Measurements from ENCODE around the gene CCT6B. TPM values are rescaled to one million over a fixed set of nuclear protein-coding genes. Genes with fewer than 3 reads are reported as not detected.

The CCT6B gene
- total and polyA plus RNA-seq, 2 of the 13 experiments (the other 11 are each of a cell fraction or from before 2014, with no cell fraction given): 0.41 to 1.4 TPM

GRCh38 chr17:34979153-34979552 lies 17.9 kb upstream of the CCT6B start:
- ATAC-seq (no peak), FAIRE-seq (no peak), DNase-seq (ENCODE audit: low spot score) (no peak)
- POLR2A ChIA-PET: interaction anchor here (2.0 to 3.2 kb wide), 3 partner anchors 18 to 111 kb away, joined by 10 to 14 read pairs (median 12); partner anchors contain the start of genes CCT6B and ZNF830
- intact Hi-C loops (cut with micrococcal nuclease; ENCODE audit: unreplicated experiment) (loop anchor here (5.0 kb wide), 1 partner anchor 557 kb away; no protein-coding TSS in a partner anchor), in situ Hi-C loops (cut with HindIII; ENCODE audit: extremely low pct_ligation_motif_present, low pct_unique_long_range_greater_than_20kb) (no loop called here)
- no peak overlapping the region for H3K9ac ChIP-seq (ENCODE audit: insufficient read depth, low read depth, low read length)
- H3K4me1 ChIP-seq (ENCODE audit: insufficient read depth, low read length): peaks cover 39% of the 10 kb centered on the region
- no peaks in the 10 kb centered on the region for H3K27me3 ChIP-seq (ENCODE audit: control insufficient read depth in 1 of 2, insufficient read depth in 2 of 2, low read length in 2 of 2)
- no peak overlapping the region for H2AFZ ChIP-seq (ENCODE audit: low read length)
- H3K27ac ChIP-seq (ENCODE audit: extremely low read length, insufficient read depth, low read length): no peak overlapping the region
- TF ChIP-seq, protein P1, sequence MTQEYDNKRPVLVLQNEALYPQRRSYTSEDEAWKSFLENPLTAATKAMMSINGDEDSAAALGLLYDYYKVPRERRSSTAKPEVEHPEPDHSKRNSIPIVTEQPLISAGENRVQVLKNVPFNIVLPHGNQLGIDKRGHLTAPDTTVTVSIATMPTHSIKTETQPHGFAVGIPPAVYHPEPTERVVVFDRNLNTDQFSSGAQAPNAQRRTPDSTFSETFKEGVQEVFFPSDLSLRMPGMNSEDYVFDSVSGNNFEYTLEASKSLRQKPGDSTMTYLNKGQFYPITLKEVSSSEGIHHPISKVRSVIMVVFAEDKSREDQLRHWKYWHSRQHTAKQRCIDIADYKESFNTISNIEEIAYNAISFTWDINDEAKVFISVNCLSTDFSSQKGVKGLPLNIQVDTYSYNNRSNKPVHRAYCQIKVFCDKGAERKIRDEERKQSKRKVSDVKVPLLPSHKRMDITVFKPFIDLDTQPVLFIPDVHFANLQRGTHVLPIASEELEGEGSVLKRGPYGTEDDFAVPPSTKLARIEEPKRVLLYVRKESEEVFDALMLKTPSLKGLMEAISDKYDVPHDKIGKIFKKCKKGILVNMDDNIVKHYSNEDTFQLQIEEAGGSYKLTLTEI (CRISPR knock-in tag; conservative IDR thresholded peaks at IDR 0.05): no peak
- TF ChIP-seq, protein P2, sequence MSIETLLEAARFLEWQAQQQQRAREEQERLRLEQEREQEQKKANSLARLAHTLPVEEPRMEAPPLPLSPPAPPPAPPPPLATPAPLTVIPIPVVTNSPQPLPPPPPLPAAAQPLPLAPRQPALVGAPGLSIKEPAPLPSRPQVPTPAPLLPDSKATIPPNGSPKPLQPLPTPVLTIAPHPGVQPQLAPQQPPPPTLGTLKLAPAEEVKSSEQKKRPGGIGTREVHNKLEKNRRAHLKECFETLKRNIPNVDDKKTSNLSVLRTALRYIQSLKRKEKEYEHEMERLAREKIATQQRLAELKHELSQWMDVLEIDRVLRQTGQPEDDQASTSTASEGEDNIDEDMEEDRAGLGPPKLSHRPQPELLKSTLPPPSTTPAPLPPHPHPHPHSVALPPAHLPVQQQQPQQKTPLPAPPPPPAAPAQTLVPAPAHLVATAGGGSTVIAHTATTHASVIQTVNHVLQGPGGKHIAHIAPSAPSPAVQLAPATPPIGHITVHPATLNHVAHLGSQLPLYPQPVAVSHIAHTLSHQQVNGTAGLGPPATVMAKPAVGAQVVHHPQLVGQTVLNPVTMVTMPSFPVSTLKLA (IDR thresholded peaks at IDR 0.05): no peak
- TF ChIP-seq ATF6 (CRISPR knock-in tag; conservative IDR thresholded peaks at IDR 0.05) (no peak), ZNF792 (CRISPR knock-in tag; IDR thresholded peaks at IDR 0.05) (no peak), ZNF776 (CRISPR knock-in tag; IDR thresholded peaks at IDR 0.05) (no peak), NRL (CRISPR knock-in tag; IDR thresholded peaks at IDR 0.05; ENCODE audit: borderline replicate concordance) (no peak), NFKBIZ (CRISPR knock-in tag; IDR thresholded peaks at IDR 0.05) (no peak), ZNF556 (CRISPR knock-in tag; IDR thresholded peaks at IDR 0.05; ENCODE audit: borderline replicate concordance) (no peak), ZNF260 (CRISPR knock-in tag; IDR thresholded peaks at IDR 0.05; ENCODE audit: borderline replicate concordance, low read depth) (no peak), ZNF503 (CRISPR knock-in tag; IDR thresholded peaks at IDR 0.05) (no peak), HOXA5 (CRISPR knock-in tag; IDR thresholded peaks at IDR 0.05) (no peak)
- TF ChIP-seq, protein P3, sequence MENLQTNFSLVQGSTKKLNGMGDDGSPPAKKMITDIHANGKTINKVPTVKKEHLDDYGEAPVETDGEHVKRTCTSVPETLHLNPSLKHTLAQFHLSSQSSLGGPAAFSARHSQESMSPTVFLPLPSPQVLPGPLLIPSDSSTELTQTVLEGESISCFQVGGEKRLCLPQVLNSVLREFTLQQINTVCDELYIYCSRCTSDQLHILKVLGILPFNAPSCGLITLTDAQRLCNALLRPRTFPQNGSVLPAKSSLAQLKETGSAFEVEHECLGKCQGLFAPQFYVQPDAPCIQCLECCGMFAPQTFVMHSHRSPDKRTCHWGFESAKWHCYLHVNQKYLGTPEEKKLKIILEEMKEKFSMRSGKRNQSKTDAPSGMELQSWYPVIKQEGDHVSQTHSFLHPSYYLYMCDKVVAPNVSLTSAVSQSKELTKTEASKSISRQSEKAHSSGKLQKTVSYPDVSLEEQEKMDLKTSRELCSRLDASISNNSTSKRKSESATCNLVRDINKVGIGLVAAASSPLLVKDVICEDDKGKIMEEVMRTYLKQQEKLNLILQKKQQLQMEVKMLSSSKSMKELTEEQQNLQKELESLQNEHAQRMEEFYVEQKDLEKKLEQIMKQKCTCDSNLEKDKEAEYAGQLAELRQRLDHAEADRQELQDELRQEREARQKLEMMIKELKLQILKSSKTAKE (CRISPR knock-in tag; IDR thresholded peaks at IDR 0.05; ENCODE audit: borderline replicate concordance): no peak
- H3K4me3 ChIP-seq (replicated peaks in 1 of 3; ENCODE audit: insufficient read depth in 1 of 3, low read depth in 2 of 3, low read length in 3 of 3): no peak overlapping the region
- WGBS (ENCODE audit: low lambda C conversion rate): 95% methylated on average over 7 of the region's 7 CpGs
- CTCF ChIA-PET (ENCODE audit: low intra/inter-chr PET ratio, low total read pairs): no interaction called here
- no peaks in the 10 kb centered on the region; the same call in 1 of the 2 replicates for H4K20me1 ChIP-seq (ENCODE audit: insufficient read depth, low read length)
- peak overlapping the region; percentile 85 for H3K4me2 ChIP-seq (ENCODE audit: low read depth, low read length)
- BruUV-seq (replicated peaks): no TSS peak
- H3K79me2 ChIP-seq (ENCODE audit: insufficient read depth, low read length): peaks cover 30% of the 10 kb centered on the region
- H3K9me3 ChIP-seq (ENCODE audit: low read length): no peaks in the 10 kb centered on the region
- H3K36me3 ChIP-seq (replicated peaks in 1 of 2; ENCODE audit: control insufficient read depth in 1 of 2, insufficient read depth in 2 of 2, low read length in 2 of 2): peaks cover 2 to 14% of the 10 kb centered on the region in 2 experiments; a peak in 4 of 5 replicates
